Fibroblast of skin of abdomen (primary cell): ENCODE results near the gene TPH2.

Experiments used
- DNase-seq: peaks from one replicate; pipeline ENCODE4 v3.0.0-alpha.2; 2013

The TPH2 gene

DNA sequence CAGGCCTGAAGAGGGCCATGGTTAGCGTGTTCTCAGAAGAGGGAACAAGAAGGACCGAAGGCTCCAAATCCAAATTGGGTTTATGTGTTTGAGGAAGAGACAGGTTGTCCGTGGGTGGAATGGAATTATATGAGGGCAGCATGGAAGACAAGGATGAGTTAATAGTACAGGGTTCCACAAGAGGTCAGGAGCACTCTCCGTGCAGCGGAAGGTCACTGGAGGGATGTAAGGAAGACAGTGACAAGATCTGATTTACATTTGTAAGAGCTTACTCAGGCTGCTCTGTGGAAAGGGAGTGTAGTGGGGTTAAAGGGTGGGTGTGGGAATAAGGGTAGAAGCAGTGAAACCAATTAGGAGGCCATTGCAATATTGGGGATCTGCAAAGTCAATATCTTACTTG is 97.0 kb downstream of the TPH2 start:
- no peak for DNase-seq

DNA sequence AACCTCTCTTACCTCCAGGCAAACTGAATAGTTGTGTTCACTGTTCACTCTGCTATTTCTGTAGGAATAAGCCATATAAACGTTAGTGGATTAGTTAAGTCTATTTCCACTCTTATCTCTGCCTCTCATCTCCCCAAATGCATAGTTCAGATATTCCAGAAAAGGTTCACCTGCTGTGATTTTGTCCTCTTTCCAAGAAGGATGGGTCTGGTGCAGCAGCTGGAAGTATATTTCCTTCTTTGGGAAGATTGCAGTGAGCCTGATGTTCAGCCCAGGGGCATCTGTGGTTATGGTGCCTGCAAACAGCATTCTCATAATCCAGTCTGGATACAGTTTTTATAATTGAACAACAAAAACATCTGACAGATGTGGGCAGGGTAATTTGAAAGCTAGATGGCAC is 97.7 kb downstream of the TPH2 start:
- no peak for DNase-seq

DNA sequence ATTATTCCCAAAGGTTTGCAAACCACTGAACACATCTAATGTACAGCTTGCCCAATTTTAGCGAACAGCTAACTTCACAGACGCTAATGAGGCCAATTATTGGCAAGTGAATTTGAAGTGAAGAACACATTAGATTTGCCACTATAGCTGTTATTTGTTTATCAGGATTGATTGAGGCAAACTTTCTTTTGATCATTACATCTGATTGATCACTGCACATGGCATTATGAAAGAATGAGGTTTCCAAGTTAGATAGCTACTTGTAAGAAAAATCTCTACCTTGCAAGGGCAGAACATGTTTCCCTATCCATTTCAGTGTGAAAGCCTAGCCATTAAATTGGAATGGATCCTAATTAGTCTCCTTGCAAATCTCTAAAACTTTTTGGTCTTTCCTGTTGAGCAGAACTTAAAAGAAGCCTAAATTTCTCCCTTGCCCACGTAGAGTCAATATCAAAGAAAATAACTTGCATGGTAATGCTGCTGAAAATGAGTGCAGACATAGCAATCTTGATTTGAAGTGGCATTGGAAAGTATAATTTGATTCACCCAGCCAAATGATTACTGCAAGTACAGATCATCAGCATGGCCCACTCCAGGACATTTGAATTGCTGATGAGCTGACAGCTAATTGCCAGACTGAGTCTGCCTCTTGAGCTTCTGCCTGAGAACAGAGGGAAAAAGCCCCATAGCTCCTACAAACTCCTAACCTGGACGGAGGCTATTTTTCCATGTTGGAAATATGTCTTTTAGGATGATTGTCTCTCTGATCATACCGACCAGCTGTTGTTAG is 98.6 kb downstream of the TPH2 start:
- DNase-seq = no peak

DNA sequence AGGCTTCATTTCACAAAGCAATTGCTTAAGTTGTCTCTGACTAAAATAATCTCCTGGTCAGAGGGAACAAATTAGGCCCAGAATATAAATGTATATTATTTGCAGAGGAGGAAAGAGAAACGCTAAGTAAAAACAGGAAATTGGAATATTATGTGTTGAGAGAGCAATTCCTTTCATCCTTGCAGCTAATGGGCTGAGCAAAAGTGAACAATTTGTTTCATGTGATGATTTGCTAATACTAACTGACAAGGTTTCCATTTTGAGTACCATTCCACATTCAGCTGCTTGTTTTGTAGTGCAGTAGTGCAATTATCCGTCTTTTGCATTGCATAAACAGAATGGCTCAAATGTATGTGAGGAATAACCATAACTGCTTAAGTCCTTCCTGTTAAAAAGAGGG is 103.2 kb downstream of the TPH2 start:
- DNase-seq = no peak

DNA sequence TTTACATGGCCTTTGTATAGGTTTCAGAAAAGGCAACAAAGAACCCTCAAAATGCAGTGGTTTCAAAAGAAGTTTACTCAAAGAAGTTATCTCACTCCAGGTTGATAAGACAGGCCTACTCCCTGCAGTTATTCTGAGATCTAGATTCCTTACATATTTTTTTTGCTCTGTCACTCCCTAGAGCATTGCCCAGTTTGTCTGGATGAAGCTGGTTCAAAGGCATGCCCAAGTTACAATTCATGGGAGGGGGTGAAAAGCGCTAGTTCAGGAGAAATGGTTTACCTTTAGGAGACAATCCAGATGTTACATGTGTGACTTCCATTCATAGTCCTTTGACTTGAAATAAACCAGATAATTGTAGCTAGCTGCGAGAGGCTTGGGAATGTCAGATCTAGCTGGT is 115.0 kb downstream of the TPH2 start:
- peak; percentile 5 for DNase-seq

DNA sequence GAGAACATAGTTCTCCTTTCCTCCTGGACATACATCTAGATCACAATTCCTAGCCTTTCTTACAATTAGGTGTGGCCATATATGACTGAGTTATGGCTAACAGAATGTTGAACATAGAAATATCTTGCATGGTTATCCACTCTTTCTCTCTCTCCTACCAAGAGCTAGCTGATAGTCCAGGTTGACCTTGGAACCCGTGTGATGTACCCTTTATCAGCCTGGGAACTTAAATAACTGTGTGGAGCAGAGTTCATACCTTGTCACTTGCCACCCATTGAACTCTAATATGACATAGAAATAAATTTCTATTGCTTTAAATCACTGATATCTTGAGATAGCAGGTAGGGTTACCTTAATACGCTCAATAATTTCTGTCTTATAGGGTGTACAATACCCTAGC is 115.9 kb downstream of the TPH2 start:
- DNase-seq = no peak

DNA sequence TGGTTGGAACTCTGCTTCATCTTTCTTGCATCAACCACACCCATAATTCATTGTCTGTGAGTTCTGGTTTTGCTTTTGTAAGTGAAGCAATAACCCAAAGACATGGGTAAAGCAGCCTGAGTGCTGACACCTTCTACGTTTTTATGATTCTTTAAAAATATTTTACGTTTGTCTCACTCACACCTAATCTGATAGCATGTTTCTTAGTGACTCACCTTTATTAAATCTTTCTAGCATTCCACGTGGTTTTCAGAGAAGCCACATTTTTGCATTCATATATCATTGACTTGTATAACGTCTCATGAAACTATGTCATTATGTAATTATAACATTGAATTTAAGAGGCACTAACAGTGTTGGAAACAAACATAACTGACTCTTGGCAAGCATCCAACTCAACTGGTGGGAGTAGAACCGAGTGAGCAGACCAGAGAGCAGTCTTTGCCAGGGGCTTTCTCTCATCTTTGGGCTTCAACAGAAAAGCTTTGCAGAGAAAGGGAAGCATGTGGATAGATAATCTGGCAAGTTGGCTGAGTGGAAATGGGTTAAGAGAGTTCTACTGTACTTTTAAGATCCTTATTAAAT is 118.8 kb downstream of the TPH2 start:
- peak; percentile 66 for DNase-seq

DNA sequence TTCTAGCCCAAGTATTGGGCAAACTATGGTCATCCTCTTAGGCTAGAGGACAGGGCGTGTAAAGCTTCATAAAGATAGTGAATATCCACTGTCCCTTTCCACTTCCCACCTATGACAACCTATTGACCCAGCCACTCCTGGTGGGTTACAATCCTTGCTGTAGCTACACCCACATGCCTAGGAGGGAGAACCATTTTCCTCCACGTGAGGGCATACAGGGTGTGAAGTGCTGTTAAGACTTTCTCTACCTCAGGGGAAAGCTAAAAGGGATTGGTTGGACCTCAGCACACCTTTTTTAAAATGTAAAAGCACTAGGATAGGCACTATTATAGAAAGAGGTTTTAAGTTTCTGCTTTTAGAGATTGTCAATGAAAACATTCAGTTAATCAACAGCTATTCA is 124.4 kb downstream of the TPH2 start:
- DNase-seq = no peak

DNA sequence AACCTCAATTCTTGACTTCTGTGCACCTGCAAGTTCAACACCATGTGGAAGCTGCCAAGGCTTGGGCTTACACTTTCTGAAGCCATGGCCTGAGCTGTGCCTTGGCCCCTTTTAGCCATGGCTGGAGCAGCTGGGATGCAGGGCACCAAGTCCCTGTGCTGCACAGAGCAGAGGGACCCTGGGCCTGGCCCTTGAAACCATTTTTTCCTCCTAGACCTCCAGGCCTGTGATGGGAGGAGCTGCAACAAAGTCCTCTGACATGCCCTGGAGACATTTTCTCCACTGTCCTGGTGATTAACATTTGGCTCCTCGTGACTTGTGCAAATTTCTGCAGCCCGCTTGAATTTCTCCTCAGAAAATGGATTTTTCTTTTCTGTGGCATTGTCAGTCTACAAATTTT is 132.4 kb downstream of the TPH2 start:
- no peak for DNase-seq

DNA sequence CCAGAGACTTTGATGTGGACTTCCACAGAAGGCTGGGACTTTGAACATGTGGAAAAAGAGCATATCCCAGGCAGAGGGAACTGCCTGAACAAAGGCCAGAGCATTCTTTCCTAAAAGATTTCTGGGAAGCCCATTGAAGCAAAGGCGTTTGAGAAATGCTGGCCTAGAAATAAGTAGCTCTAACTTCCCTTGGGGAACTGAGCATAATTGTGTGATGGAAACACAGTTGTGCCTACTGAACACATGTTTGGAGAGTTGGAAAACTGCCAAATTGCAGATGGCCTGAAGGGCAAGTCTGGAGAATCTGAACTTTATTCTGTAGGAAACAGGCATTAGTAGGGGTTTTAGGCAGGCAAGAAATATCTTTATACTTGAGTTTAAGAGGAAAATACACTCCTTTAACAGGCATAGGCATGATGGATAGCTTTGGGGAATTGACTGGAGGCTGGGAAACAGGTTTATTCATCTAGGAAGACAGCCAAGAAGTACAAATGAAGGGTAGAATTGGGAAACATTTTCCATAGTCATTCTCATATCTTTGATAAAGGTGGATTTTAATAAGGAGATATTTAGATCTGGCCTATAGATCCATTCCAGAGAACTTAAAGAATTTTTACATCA is 134.1 kb downstream of the TPH2 start:
- DNase-seq = no peak

DNA sequence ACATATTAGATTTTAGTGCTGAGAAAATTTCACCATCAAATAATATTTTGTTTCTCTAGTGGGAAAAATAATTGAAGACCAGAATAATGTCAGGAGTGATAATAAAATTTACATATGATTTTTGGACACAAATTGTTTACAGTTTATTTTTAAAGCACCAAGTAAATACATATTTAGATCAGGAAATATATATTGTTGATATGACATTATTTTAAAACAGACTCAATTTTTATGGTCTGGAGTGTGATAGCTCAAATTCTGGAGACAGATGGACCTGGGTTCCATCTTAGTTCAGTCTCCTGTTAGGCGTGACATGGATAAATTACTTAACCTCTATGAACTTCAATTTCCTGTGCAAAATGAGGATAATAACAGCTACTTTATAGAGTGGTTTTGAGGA is 135.4 kb downstream of the TPH2 start:
- DNase-seq = no peak

DNA sequence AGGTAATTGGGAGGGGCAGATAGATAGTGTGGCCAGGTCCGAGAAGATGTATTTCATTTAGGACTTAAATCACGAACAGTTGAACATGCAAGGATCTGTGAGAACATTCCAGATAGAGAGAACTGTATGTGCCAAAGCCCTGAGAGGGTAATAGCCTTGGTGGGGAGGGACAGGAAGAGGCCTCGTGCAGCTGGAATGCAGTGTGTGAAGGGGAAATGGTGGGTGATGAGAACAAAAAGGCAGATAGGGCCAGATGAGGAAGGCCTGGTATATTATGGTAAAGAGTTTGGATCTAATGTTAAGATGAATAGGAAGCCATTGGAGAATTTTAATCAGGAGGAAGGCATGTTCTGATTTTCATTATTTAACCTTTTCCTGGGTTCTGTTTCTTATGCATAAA is 136.3 kb downstream of the TPH2 start:
- DNase-seq = no peak

DNA sequence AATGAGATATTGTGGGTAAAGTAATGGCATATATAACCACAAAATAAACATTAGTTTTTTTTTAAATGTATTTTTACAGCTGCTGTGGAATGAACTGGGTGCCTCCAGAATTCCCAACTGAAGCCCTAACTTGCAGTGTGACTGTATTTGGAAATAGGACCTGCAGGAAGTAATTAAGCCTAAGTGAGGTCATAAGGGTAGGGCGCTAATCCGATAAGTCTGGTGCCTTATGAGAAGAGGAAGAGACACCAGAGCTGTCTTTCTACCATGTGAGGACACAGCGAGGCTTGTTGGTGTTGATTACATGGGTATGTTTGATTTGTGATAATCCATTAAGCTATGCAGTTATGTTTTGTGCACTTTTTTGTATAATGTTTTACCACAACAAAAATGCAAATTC is 136.8 kb downstream of the TPH2 start:
- DNase-seq = no peak

DNA sequence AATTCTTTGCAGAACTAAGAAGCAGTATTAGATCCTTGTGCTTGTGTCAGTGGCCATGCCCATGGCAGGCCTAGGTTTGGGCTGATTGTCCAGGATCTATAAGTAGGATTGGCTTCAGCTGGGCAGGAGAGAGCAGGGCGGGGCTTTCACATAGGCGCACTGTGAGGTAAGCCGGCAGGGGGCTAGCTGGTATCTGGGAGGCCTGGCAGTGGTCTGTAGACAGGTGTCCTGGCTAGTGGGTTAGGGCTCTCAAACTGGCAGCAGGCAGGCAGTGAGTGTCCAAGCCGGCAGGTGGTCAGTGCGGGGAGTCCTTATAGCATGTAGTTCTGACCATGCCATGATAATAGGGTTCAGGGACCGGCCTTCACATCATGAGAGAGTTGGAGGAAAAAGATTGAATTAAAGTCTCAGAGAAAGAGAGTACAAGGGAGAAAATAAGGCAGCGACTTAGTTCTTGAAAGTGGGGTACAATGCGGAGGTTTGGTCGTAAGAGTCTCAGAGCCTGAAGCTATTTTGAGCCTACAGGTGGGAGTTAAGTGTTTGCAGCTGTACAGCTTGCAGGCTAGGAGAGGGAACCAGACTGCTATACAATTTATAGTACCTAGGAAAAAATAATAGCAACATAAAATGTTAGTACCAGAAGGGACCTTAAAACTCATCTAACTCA is 137.4 kb downstream of the TPH2 start:
- no peak for DNase-seq

DNA sequence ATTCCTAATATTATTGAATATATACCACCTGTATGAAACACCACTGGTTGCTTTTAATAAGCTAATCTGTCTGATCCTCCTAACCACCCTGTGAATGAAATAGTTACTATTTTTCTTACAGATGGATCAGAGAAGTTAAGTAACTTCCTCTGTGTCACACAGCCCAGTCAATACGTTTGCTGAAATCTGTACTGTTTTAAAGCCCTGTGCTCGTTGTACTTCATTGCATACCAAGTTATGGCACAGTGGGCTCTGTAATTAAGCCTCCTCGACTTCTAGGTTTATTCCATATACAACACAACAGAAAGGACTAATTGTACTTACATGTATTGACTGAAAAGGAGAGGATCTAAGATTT is 137.9 kb downstream of the TPH2 start:
- DNase-seq = no peak

DNA sequence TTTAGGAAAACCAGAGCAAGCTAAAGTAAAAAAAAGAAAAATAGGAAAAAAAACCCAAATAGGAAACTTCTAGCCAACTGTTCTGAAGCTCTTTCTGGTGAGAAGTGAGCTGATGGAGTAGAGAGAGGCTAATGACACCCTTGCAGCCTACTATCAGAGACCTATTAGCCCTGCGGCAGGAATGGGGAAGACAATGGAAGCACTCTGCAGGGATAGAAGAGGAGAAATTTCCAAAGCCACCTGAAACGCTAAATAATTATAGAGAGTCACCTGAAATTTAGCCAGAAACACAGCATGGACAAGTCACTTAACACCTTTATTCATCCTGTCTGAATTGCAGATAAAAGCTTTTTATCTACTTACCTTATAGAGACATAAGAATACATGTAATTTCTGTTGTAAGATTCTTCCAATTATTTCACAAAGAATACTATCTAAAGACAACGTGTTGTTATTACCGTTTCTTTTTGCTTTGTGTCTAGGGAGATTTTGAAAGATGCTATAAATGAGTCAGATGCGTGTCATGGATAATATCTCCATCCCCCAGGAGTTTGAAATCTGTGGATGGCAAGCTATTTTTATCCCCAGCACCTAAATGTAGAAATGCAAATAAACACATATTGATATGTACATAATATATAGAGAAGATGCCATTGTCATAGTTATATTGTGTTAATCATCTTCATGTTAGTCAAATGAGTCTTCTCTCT is 138.6 kb downstream of the TPH2 start:
- no peak for DNase-seq

DNA sequence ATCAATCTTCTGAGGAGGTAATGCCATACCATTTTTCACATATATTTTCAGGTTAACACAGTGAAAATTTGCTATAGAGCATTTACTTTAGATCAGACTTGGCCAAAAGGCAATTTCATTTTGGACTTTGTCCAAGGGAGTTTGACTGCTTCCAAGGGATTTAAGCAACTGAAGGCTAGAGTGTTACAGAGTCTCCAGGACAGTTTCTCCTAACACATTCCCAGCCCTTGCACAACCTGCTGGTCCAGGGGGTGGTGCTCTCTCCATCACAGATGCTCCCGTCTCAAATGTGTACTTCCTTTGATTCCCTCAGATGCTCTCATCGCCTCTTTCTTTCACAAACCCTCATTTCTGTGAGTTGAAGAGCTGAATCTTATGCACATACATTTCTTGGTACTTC is 143.1 kb downstream of the TPH2 start:
- no peak for DNase-seq
